Sigmoid colon (tissue), 7 donors: Measurements from ENCODE around the gene MOXD1. TPM values are rescaled to one million over a fixed set of nuclear protein-coding genes. Genes with fewer than 3 reads are reported as not detected.

ENCODE experiments used
- DNase-seq: peaks from one replicate; pipeline ENCODE4 v3.0.0-alpha.2; 2019
- H3K27ac ChIP-seq, 4 donors: fragments of 200-600 bp; sonication (generic); one replicate each; pipeline ENCODE4 v1.5.1; 2016 to 2019; ENCODE audit warnings: mild to moderate bottlenecking in 1 of 4
- H3K27me3 ChIP-seq, 3 donors: fragments of 200-600 bp; sonication (generic); one replicate each; pipeline ENCODE4 v1.5.1; 2019; ENCODE audit warnings: mild to moderate bottlenecking in 1 of 3
- H3K36me3 ChIP-seq, 4 donors: fragments of 200-600 bp; sonication (generic); one replicate each; pipeline ENCODE4 v1.5.1; 2016 to 2019
- H3K4me1 ChIP-seq, 4 donors: fragments of 200-600 bp; sonication (generic); one replicate each; pipeline ENCODE4 v1.5.1; 2017 to 2019
- H3K4me3 ChIP-seq, 4 donors: fragments of 200-600 bp; sonication (generic); one replicate each; pipeline ENCODE4 v1.5.1; 2017 to 2019; ENCODE audit warnings: mild to moderate bottlenecking in 2 of 4, moderate library complexity in 1 of 4
- H3K9me3 ChIP-seq, 4 donors: fragments of 200-600 bp in 3 of 4; sonication (generic) in 3 of 4; one replicate each; pipeline versions ENCODE4 v1.5.1 to v1.6.1; 2013 to 2019
- EP300 ChIP-seq, 4 donors: sonication (generic); formaldehyde crosslinking; IDR thresholded peaks; one replicate each; pipeline ENCODE4 v1.6.1; 2017; ENCODE audit warnings: antibody characterized with exemption in 4 of 4
- POLR2A ChIP-seq, 2 donors: fragments of 450-650 bp; IDR thresholded peaks; one replicate each; pipeline ENCODE4 v1.6.1; 2016; ENCODE audit warnings: antibody characterized with exemption in 2 of 2, mild to moderate bottlenecking in 2 of 2, moderate library complexity in 2 of 2
- POLR2AphosphoS5 ChIP-seq, 4 donors: sonication (generic); formaldehyde crosslinking; IDR thresholded peaks; one replicate each; pipeline ENCODE4 v1.6.1; 2017; ENCODE audit warnings: antibody characterized with exemption in 4 of 4
- WGBS, 2 donors: extraction: QIAGEN DNeasy Blood & Tissue Kit; methylation state at CpG; one replicate each; pipeline ENCODE4 v1.1.7; 2013; 5-methylcytosine and 5-hydroxymethylcytosine counted together
- intact Hi-C: fragments of 100-400 bp; cut with DNase I; formaldehyde crosslinking; loops from one replicate; pipeline ENCODE4 v1.15.1; 2023
- polyA plus RNA-seq, 3 donors: library from polyadenylated mRNA; stranded (reverse); fragments of 200-250 nt; gene quantifications; one replicate each; pipeline ENCODE4 v1.2.3, GENCODE V29; 2013
- total RNA-seq, 4 donors: library from RNA; depleted of rRNA; stranded (reverse); fragments of >200 nt; gene quantifications; one replicate each; pipeline ENCODE4 v1.1.0, GENCODE V29; 2016
- TF ChIP-seq, protein P1 (sequence below), 4 experiments: fragments of 450-650 bp in 3 of 4; fragments of 200-600 bp in 1 of 4; IDR thresholded peaks; one replicate each; pipeline ENCODE4 v1.5.1; 2016 to 2019; ENCODE audit warnings: antibody characterized with exemption in 4 of 4, mild to moderate bottlenecking in 3 of 4, moderate library complexity in 2 of 4
- donor health status: healthy with polysubstance abuse.
- donor health status: Bipolar disorder and iron deficiency.
- donor health status: healthy.

MOXD1 gene
- total and polyA plus RNA-seq, 7 donors = 1.2 to 20.8 (median 9.4) TPM

DNA sequence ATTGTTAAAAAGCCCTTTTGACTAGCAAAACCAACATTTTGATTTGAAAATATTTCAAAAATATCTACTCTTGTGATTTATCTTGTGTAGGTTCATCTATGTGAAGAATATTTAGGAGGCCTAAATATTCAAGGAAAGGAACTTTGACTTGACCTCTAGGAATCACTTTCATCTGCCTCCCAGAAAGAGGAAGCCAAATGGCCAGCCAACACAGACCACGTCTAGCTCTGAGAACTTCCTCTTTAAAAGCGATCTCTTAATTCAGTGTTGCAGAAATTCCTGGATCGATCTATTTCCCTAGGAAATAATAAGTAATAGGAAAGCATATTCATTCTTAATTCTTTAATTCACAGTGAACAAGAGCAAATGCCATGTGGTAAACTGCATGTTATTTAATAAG, 9.6 kb upstream of the MOXD1 start:
- Histone ChIP-seq H3K9me3 (no peaks in the 10 kb centered on the region), H3K4me3 (no peak overlapping the region), H3K27ac (no peak overlapping the region), H3K27me3 (no peaks in the 10 kb centered on the region), H3K36me3 (no peaks in the 10 kb centered on the region), H3K4me1 (no peaks in the 10 kb centered on the region)
- intact Hi-C loops = no loop called here
- 63 to 76% methylated on average over 3 of the region's 3 CpGs for WGBS, 2 donors
- DNase-seq = no peak
- no peak for TF ChIP-seq POLR2AphosphoS5 (IDR thresholded peaks at IDR 0.05)
- TF ChIP-seq, protein P1, sequence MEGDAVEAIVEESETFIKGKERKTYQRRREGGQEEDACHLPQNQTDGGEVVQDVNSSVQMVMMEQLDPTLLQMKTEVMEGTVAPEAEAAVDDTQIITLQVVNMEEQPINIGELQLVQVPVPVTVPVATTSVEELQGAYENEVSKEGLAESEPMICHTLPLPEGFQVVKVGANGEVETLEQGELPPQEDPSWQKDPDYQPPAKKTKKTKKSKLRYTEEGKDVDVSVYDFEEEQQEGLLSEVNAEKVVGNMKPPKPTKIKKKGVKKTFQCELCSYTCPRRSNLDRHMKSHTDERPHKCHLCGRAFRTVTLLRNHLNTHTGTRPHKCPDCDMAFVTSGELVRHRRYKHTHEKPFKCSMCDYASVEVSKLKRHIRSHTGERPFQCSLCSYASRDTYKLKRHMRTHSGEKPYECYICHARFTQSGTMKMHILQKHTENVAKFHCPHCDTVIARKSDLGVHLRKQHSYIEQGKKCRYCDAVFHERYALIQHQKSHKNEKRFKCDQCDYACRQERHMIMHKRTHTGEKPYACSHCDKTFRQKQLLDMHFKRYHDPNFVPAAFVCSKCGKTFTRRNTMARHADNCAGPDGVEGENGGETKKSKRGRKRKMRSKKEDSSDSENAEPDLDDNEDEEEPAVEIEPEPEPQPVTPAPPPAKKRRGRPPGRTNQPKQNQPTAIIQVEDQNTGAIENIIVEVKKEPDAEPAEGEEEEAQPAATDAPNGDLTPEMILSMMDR (IDR thresholded peaks at IDR 0.05) = no peak
- TF ChIP-seq POLR2A (IDR thresholded peaks at IDR 0.05) = no peak
- TF ChIP-seq EP300 (IDR thresholded peaks at IDR 0.05) = no peak

DNA sequence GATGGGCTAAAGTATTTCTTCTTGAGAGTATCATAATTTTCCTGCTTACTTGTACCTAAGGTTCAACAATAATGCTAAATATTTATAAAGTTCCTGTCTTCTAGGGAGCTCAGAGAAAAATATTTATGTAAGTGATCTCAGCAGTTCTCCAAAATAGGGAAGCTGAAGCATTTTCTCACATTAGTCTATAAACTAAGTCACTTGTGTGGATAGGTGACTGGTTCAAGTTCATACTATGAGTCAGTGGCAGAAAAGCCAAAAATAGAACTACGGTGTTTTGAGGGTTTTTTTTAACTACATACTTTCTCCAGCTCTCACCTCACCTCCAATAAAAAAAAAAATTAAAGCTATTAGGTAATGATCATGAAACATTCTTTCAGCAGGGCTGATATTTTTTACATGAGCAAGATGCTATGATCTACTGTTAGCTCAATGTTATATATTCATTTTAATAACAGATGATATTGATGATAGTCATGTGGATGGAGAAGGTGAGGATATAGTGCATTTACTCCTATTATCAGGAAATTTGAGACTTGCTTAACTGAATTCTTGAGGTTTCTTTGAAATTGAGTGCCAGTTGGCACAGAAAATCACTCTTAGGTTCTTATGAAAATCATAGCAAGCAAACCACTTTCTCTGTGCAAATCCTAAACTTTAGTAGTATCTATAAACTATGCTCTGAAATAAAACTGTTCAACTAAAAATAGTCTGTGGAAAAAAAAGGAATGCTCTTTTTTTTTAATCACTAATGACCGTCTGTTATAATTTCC, 4.1 kb upstream of the MOXD1 start:
- Histone ChIP-seq H3K27me3 (peaks cover 0 to 12% (median 9%) of the 10 kb centered on the region in 3 donors), H3K4me1 (peaks cover 0 to 10% (median 9%) of the 10 kb centered on the region in 4 donors), H3K9me3 (no peaks in the 10 kb centered on the region), H3K27ac (peak overlapping the region in 1 of 4 donors; percentile 4), H3K4me3 (no peak overlapping the region), H3K36me3 (no peaks in the 10 kb centered on the region)
- no peak for DNase-seq
- intact Hi-C loops = no loop called here
- 55 to 63% methylated on average over 2 of the region's 2 CpGs for WGBS, 2 donors
- TF ChIP-seq POLR2A (IDR thresholded peaks at IDR 0.05) = no peak
- TF ChIP-seq, protein P1 (IDR thresholded peaks at IDR 0.05) = no peak
- no peak for TF ChIP-seq POLR2AphosphoS5 (IDR thresholded peaks at IDR 0.05)
- no peak for TF ChIP-seq EP300 (IDR thresholded peaks at IDR 0.05)

DNA sequence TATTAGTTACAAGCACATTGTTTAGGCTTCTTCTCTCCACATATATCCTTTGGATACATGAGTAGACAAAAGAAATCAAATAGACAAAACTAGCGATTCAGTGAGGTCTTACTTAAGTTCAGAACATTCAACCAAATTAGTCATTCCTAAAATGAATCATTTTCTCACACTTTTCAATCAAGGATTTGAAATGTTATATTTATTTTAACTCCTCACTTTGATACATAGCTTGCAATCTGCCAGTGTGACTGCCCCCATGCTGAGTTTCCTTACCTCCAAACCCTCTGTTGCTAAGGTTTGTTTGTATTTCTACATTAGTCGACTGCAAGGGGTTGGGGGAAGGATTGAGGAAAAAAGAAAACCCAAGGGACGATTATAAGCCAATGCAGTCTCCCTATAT, 3.5 kb upstream of the MOXD1 start:
- H3K27me3 ChIP-seq = peaks cover 0 to 12% (median 9%) of the 10 kb centered on the region in 3 donors
- peaks cover 0 to 13% (median 12%) of the 10 kb centered on the region in 4 donors for H3K4me1 ChIP-seq
- no peaks in the 10 kb centered on the region for H3K36me3 ChIP-seq
- DNase-seq = no peak
- TF ChIP-seq EP300 (IDR thresholded peaks at IDR 0.05) = no peak
- no peak for TF ChIP-seq POLR2A (IDR thresholded peaks at IDR 0.05)
- no peak for TF ChIP-seq POLR2AphosphoS5 (IDR thresholded peaks at IDR 0.05)
- TF ChIP-seq, protein P1 (IDR thresholded peaks at IDR 0.05) = no peak
- no peak overlapping the region for H3K4me3 ChIP-seq
- intact Hi-C loops = no loop called here
- H3K27ac ChIP-seq = peak overlapping the region in 1 of 4 donors; percentile 4
- H3K9me3 ChIP-seq = no peaks in the 10 kb centered on the region
- 37 to 44% methylated on average over 3 of the region's 3 CpGs for WGBS, 2 donors

DNA sequence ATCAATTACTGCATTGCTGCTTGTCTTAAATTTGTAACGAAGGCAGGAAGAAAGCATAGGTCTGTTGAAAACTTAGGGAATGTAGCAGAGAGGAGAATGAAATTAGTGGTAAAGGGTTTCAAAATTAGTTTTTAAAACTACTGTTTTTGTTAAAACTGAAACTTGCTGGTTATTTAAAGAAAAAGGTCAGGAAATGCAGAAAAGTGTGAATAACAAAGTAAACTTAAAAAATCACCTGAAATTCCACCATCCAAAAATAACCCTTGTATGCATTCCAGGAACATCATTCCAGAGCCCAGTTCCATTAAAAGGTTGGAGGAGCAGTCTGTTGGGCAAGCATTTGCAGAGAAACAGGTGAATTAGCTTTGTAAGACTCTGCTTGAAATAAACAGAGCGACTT, 3.1 kb upstream of the MOXD1 start:
- Histone ChIP-seq H3K4me3 (no peak overlapping the region), H3K27me3 (peaks cover 0 to 12% (median 9%) of the 10 kb centered on the region in 3 donors), H3K27ac (no peak overlapping the region), H3K4me1 (peaks cover 0 to 17% (median 14%) of the 10 kb centered on the region in 4 donors), H3K36me3 (no peaks in the 10 kb centered on the region), H3K9me3 (no peaks in the 10 kb centered on the region)
- DNase-seq = no peak
- 69 to 79% methylated on average over 2 of the region's 2 CpGs for WGBS, 2 donors
- intact Hi-C loops = no loop called here
- TF ChIP-seq, protein P1 (IDR thresholded peaks at IDR 0.05) = no peak
- TF ChIP-seq POLR2A (IDR thresholded peaks at IDR 0.05) = no peak
- no peak for TF ChIP-seq EP300 (IDR thresholded peaks at IDR 0.05)
- TF ChIP-seq POLR2AphosphoS5 (IDR thresholded peaks at IDR 0.05) = no peak
